Lower lobe of right lung (tissue), 2 donors: ENCODE data around the gene LRRC32. TPM values are rescaled to one million over a fixed set of nuclear protein-coding genes. Genes with fewer than 3 reads are reported as not detected.
"Not testable (repeated sequence)": the region's sequence is repeated elsewhere in the genome, so short reads cannot be mapped to it uniquely, and the experiment has no call there.

Experiments used
- ATAC-seq, 2 donors: fragments of 200-7000 bp; cut with Tn5 transposase; one replicate each; pipeline ENCODE4 v1.9.1; 2020 to 2022; ENCODE audit warnings: mild to moderate bottlenecking in 2 of 2, moderate library complexity in 2 of 2
- DNase-seq: peaks from one replicate; pipeline ENCODE4 v3.0.0-alpha.2; 2020
- H3K27ac ChIP-seq: fragments of 200-600 bp; one replicate; pipeline ENCODE4 v1.8.0; 2022
- H3K27me3 ChIP-seq: fragments of 200-600 bp; one replicate; pipeline ENCODE4 v1.8.0; 2022; ENCODE audit warnings: low read depth
- H3K36me3 ChIP-seq: fragments of 200-600 bp; one replicate; pipeline ENCODE4 v1.8.0; 2022; ENCODE audit warnings: mild to moderate bottlenecking
- H3K4me1 ChIP-seq: fragments of 200-600 bp; one replicate; pipeline ENCODE4 v1.8.0; 2022
- H3K4me3 ChIP-seq: fragments of 200-600 bp; one replicate; pipeline ENCODE4 v1.8.0; 2022; ENCODE audit warnings: mild to moderate bottlenecking
- H3K9me3 ChIP-seq: fragments of 200-600 bp; one replicate; pipeline ENCODE4 v1.8.0; 2022
- intact Hi-C: fragments of 100-400 bp; cut with DNase I; formaldehyde crosslinking; loops from one replicate; pipeline ENCODE4 v1.11.0; 2022
- total RNA-seq: library from RNA; stranded (reverse); fragmentation: NEBNext Ultra II Directional; extraction: Animal tissue kit (Norgen Biotek cat#: 25700); gene quantifications from one replicate; pipeline ENCODE4 v1.2.1, GENCODE V29; 2021
- TF ChIP-seq, protein P1 (sequence below): fragments of 200-600 bp; IDR thresholded peaks from one replicate; pipeline ENCODE4 v1.8.0; 2022; ENCODE audit warnings: antibody characterized with exemption, mild to moderate bottlenecking
- donor health status: DM: no; HTN: yes; CAD: no; lungs with severe emphysema.

Gene LRRC32
- total RNA-seq, 1 donor from 2014 or later, result 121 TPM

DNA sequence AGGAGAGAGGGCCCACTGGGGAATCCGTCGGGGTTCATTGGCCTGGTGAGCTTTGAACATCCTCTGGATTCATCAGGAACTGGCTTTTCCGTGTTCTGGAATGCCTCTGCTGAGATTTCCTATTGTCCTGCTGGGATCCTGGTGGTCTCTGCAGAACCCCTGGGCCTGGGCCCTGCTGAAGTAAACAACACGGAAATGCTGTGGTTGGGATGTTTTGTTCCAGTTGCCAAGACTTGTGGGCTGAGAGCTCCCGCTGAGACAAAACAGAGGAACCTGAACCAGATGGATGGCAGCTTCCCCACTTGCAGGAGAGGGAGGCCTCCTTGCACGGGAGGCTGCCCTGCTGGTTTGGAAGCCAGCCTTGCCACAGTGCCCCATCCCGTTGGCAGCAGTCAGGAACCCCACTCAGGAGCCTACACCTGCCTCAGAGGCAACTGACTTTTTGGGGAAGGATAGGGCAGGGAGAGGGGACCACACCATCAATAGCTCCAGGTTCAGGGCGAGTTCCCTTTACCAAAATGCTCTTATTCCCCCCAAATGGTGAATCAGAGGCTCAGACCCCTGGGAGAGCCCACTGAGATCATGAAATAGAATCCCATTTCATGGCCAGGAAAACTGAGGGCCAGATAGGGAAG lies 60.7 kb downstream of the LRRC32 start:
- no peak for DNase-seq
- intact Hi-C loops, result no loop called here

DNA sequence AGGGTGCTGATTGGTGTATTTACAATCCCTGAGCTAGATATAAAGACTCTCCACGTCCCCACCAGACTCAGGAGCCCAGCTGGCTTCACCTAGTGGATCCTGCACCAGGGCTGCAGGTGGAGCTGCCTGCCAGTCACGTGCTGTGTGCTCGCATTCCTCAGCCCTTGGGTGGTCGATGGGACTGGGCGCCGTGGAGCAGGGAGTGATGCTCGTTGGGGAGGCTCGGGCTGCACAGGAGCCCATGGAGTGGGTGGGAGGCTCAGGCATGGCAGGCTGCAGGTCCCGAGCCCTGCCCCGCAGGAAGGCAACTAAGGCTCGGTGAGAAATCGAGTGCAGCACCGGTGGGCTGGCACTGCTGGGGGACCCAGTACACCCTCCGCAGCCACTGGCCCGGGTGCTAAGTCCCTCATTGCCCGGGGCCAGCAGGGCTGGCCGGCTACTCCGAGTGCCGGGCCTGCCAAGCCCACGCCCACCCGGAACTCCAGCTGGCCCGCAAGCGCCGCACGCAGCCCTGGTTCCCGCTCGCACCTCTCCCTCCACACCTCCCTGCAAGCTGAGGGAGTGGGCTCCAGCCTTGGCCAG lies 61.6 kb downstream of the LRRC32 start:
- DNase-seq, H3K27ac ChIP-seq, ATAC-seq, H3K27me3 ChIP-seq, intact Hi-C loops, H3K4me3 ChIP-seq, H3K36me3 ChIP-seq, H3K9me3 ChIP-seq: not testable (repeated sequence)
- peaks cover 15% of the 10 kb centered on the region for H3K4me1 ChIP-seq

More for the DNA sequence above, 60.7 kb downstream of the LRRC32 start:
- H3K27ac ChIP-seq, result no peak overlapping the region
- no peaks in the 10 kb centered on the region for H3K27me3 ChIP-seq
- H3K9me3 ChIP-seq, result no peaks in the 10 kb centered on the region
- no peak overlapping the region for H3K4me3 ChIP-seq
- TF ChIP-seq, protein P1, sequence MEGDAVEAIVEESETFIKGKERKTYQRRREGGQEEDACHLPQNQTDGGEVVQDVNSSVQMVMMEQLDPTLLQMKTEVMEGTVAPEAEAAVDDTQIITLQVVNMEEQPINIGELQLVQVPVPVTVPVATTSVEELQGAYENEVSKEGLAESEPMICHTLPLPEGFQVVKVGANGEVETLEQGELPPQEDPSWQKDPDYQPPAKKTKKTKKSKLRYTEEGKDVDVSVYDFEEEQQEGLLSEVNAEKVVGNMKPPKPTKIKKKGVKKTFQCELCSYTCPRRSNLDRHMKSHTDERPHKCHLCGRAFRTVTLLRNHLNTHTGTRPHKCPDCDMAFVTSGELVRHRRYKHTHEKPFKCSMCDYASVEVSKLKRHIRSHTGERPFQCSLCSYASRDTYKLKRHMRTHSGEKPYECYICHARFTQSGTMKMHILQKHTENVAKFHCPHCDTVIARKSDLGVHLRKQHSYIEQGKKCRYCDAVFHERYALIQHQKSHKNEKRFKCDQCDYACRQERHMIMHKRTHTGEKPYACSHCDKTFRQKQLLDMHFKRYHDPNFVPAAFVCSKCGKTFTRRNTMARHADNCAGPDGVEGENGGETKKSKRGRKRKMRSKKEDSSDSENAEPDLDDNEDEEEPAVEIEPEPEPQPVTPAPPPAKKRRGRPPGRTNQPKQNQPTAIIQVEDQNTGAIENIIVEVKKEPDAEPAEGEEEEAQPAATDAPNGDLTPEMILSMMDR, result no peak
- no peak for ATAC-seq
- H3K36me3 ChIP-seq, result no peaks in the 10 kb centered on the region
- H3K4me1 ChIP-seq, result peaks cover 18% of the 10 kb centered on the region

DNA sequence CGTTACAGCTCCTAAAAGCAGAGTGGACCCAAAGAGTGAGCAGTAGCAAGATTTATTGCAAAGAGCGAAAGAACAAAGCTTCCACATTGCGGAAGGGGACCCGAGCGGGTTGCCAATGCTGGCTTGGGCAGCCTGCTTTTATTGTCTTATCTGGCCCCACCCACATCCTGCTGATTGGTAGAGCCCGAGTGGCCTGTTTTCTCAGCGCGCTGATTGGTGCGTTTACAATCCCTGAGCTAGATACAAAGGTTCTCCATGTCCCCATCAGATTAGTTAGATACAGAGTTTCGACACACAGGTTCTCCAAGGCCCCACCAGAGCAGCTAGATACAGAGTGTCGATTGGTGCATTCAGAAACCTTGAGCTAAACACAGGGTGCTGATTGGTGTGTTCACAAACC lies 62.3 kb downstream of the LRRC32 start:
- H3K4me3 ChIP-seq, H3K27me3 ChIP-seq, ATAC-seq, H3K36me3 ChIP-seq, DNase-seq, H3K9me3 ChIP-seq, H3K27ac ChIP-seq, intact Hi-C loops: not testable (repeated sequence)
- H3K4me1 ChIP-seq, result peaks cover 16% of the 10 kb centered on the region

Other genes starting within 250 kb of the LRRC32 start
- gene EMSY, start 225.7 kb downstream of the LRRC32 start, total RNA-seq, result 21.1 TPM
- gene TSKU, start 112.6 kb upstream of the LRRC32 start, total RNA-seq, result 16.3 TPM
- gene ACER3, start 190.2 kb upstream of the LRRC32 start, total RNA-seq, result 67.2 TPM